AG10803 (cell line): ENCODE measurements around the gene ARHGEF38.

ENCODE experiments used
- DNase-seq: peaks from one replicate; pipeline ENCODE4 v3.0.0; 2010; ENCODE audit warnings: low read depth
- H3K4me3 ChIP-seq: 2 replicates; pipeline ENCODE4 v1.5.1; 2011; ENCODE audit warnings: mild to moderate bottlenecking, low read length, control low read depth
- CTCF ChIP-seq: conservative IDR thresholded peaks from 2 replicates; pipeline ENCODE4 v1.5.1; 2011; ENCODE audit warnings: mild to moderate bottlenecking, low read length, control low read depth, inconsistent platforms

Gene ARHGEF38

GRCh38 chr4:105644257-105644656 is 91.8 kb downstream of the ARHGEF38 start:
- TF ChIP-seq CTCF = no peak
- no peak overlapping the region for H3K4me3 ChIP-seq
- no peak for DNase-seq

- no peak for TF ChIP-seq CTCF
- H3K4me3 ChIP-seq = no peak overlapping the region
- no peak for DNase-seq
Observed at GRCh38 chr4:105645440-105645839, 93.0 kb downstream of the ARHGEF38 start.

- TF ChIP-seq CTCF = no peak
- H3K4me3 ChIP-seq = no peak overlapping the region
- no peak for DNase-seq
Observed at GRCh38 chr4:105650190-105650589, 97.8 kb downstream of the ARHGEF38 start.

- H3K4me3 ChIP-seq = no peak overlapping the region
- TF ChIP-seq CTCF = no peak
Observed at GRCh38 chr4:105651884-105652283, 99.5 kb downstream of the ARHGEF38 start.

GRCh38 chr4:105652286-105652888 is 100.0 kb downstream of the ARHGEF38 start:
- DNase-seq = no peak
- no peak overlapping the region for H3K4me3 ChIP-seq
- no peak for TF ChIP-seq CTCF

More at GRCh38 chr4:105651884-105652283, 99.5 kb downstream of the ARHGEF38 start:
- DNase-seq = no peak

GRCh38 chr4:105657117-105657765 is 104.8 kb downstream of the ARHGEF38 start:
- TF ChIP-seq CTCF = no peak
- no peak overlapping the region for H3K4me3 ChIP-seq
- no peak for DNase-seq

- no peak overlapping the region for H3K4me3 ChIP-seq
- no peak for TF ChIP-seq CTCF
- no peak for DNase-seq
Observed at GRCh38 chr4:105659190-105659589, 106.8 kb downstream of the ARHGEF38 start.
